ENCODE results near the gene ADAM12. TPM values are rescaled to one million over a fixed set of nuclear protein-coding genes. Genes with fewer than 3 reads are reported as not detected.

ADAM12 gene
- total RNA-seq, 1 donor from 2014 or later: 8.0 TPM

DNA sequence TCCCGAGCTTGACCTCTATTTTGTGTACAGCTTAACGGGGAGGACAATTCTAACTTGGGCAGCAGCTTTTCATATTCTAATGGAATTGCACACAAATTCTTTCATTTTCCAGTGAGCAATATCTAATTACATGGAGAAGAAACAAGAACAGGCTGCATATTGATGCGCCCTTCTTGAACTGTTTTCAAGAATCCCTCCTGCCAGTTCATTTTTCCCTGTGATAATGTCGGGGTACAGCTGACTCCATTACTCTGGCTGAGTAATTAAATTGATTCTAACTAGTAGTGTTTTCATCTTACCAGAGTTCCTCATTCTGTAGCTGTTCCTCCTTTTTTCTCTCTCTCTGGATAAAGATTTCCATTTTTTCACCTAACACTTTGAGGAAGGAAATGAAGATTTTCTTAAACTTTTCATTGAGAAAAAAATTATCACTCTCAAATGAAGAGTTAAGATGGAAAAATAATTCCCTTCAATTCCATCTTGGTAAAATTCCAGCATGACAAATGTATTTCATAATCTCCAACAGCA lies 301.1 kb downstream of the ADAM12 start:
- H3K27ac ChIP-seq: no peak overlapping the region
- no peak overlapping the region for H3K27ac Mint-ChIP-seq
- no peaks in the 10 kb centered on the region for H3K36me3 Mint-ChIP-seq
- H3K27me3 Mint-ChIP-seq (ENCODE audit: insufficient read depth, low read depth): peaks cover 5% of the 10 kb centered on the region
- no peaks in the 10 kb centered on the region for H3K27me3 ChIP-seq
- H3K4me2 ChIP-seq: no peak overlapping the region
- TF ChIP-seq EZH2phosphoT487 (IDR thresholded peaks at IDR 0.05): no peak
- no peak for TF ChIP-seq EZH2 (IDR thresholded peaks at IDR 0.05)
- TF ChIP-seq, protein P1, sequence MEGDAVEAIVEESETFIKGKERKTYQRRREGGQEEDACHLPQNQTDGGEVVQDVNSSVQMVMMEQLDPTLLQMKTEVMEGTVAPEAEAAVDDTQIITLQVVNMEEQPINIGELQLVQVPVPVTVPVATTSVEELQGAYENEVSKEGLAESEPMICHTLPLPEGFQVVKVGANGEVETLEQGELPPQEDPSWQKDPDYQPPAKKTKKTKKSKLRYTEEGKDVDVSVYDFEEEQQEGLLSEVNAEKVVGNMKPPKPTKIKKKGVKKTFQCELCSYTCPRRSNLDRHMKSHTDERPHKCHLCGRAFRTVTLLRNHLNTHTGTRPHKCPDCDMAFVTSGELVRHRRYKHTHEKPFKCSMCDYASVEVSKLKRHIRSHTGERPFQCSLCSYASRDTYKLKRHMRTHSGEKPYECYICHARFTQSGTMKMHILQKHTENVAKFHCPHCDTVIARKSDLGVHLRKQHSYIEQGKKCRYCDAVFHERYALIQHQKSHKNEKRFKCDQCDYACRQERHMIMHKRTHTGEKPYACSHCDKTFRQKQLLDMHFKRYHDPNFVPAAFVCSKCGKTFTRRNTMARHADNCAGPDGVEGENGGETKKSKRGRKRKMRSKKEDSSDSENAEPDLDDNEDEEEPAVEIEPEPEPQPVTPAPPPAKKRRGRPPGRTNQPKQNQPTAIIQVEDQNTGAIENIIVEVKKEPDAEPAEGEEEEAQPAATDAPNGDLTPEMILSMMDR (IDR thresholded peaks at IDR 0.05): no peak
- no peak overlapping the region for H2AFZ ChIP-seq (replicated peaks)
- H3K9ac ChIP-seq: no peak overlapping the region
- no peak overlapping the region for H3K4me3 Mint-ChIP-seq
- no peaks in the 10 kb centered on the region for H3K79me2 ChIP-seq (ENCODE audit: low read depth)
- no peak for DNase-seq (ENCODE audit: low spot score)
- H3K36me3 ChIP-seq: no peaks in the 10 kb centered on the region
- H4K20me1 ChIP-seq (ENCODE audit: low read depth): no peaks in the 10 kb centered on the region
- peaks cover 4% of the 10 kb centered on the region for H3K4me1 ChIP-seq
- H3K9me3 ChIP-seq (ENCODE audit: low read depth): no peaks in the 10 kb centered on the region
- H3K9me3 Mint-ChIP-seq: no peaks in the 10 kb centered on the region
- no peaks in the 10 kb centered on the region for H3F3A ChIP-seq (ENCODE audit: low read depth)
- H3K4me3 ChIP-seq: no peak overlapping the region
- H3K4me1 Mint-ChIP-seq: peaks cover 25% of the 10 kb centered on the region

DNA sequence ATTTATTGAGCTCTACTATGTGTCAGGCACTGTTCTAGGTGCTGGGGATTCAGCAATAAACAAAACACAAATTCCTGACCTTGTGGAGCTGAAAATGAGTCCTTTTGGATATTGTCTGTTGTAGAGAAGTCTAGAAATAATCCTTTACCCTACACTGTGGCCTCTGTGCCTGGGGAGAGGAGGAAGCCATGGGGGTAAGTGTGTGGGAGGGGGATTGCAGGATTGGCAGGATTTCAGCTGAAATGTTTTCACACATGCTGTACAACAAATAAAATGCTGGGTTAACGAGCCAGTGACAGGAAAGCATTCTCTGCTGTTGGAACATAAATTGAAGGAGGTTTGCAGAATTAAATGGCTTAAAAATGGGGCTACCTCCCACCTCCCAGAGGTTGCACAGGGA lies 302.5 kb downstream of the ADAM12 start:
- no peak overlapping the region for H3K4me3 Mint-ChIP-seq
- no peak overlapping the region for H3K4me2 ChIP-seq

DNA sequence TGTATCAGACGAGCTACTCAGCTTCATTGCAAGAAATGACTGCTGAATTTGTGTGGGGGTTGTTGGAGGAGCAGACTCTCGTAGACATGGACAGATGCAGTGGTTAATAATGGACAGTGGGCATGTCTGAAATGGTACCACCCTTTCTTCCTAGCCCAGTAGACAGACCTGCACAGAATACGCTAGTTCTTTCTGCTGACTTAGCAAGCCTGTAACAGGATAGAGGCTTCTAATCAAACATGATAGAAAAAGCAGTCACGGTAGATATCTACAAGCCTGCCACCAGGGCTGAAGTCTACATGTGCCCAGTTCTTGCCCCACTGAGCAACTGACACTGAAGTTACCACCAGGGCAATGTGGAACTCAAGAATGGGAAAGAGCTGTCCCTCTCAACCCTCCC lies 303.9 kb downstream of the ADAM12 start:
- Mint-ChIP-seq H3K4me1 (peaks cover 48% of the 10 kb centered on the region), H3K9me3 (no peaks in the 10 kb centered on the region), H3K27me3 (ENCODE audit: insufficient read depth, low read depth) (peaks cover 6% of the 10 kb centered on the region), H3K4me3 (no peak overlapping the region), H3K27ac (no peak overlapping the region), H3K36me3 (no peaks in the 10 kb centered on the region)
- Histone ChIP-seq H2AFZ (replicated peaks) (no peak overlapping the region), H3K4me2 (no peak overlapping the region), H3F3A (ENCODE audit: low read depth) (no peaks in the 10 kb centered on the region), H3K4me3 (no peak overlapping the region), H3K9me3 (ENCODE audit: low read depth) (no peaks in the 10 kb centered on the region), H3K9ac (no peak overlapping the region), H3K79me2 (ENCODE audit: low read depth) (no peaks in the 10 kb centered on the region), H3K27ac (no peak overlapping the region), H3K27me3 (no peaks in the 10 kb centered on the region), H3K36me3 (no peaks in the 10 kb centered on the region), H3K4me1 (peaks cover 9% of the 10 kb centered on the region), H4K20me1 (ENCODE audit: low read depth) (no peaks in the 10 kb centered on the region)
- no peak for DNase-seq (ENCODE audit: low spot score)
- no peak for TF ChIP-seq EZH2phosphoT487 (IDR thresholded peaks at IDR 0.05)
- TF ChIP-seq EZH2 (IDR thresholded peaks at IDR 0.05): no peak
- TF ChIP-seq, protein P1 (IDR thresholded peaks at IDR 0.05): no peak

More for the DNA sequence above, 302.5 kb downstream of the ADAM12 start:
- no peak overlapping the region for H2AFZ ChIP-seq (replicated peaks)
- peaks cover 5% of the 10 kb centered on the region for H3K27me3 Mint-ChIP-seq (ENCODE audit: insufficient read depth, low read depth)
- no peaks in the 10 kb centered on the region for H3K36me3 Mint-ChIP-seq
- H3K9me3 ChIP-seq (ENCODE audit: low read depth): no peaks in the 10 kb centered on the region
- DNase-seq (ENCODE audit: low spot score): no peak
- H3F3A ChIP-seq (ENCODE audit: low read depth): no peaks in the 10 kb centered on the region
- peaks cover 36% of the 10 kb centered on the region for H3K4me1 Mint-ChIP-seq
- no peaks in the 10 kb centered on the region for H3K79me2 ChIP-seq (ENCODE audit: low read depth)
- no peaks in the 10 kb centered on the region for H3K36me3 ChIP-seq
- H3K9me3 Mint-ChIP-seq: no peaks in the 10 kb centered on the region
- H3K9ac ChIP-seq: no peak overlapping the region
- no peaks in the 10 kb centered on the region for H4K20me1 ChIP-seq (ENCODE audit: low read depth)
- TF ChIP-seq EZH2 (IDR thresholded peaks at IDR 0.05) (no peak), EZH2phosphoT487 (IDR thresholded peaks at IDR 0.05) (no peak)
- no peak overlapping the region for H3K27ac ChIP-seq
- no peaks in the 10 kb centered on the region for H3K27me3 ChIP-seq
- H3K27ac Mint-ChIP-seq: no peak overlapping the region
- H3K4me3 ChIP-seq: no peak overlapping the region
- H3K4me1 ChIP-seq: peaks cover 5% of the 10 kb centered on the region

DNA sequence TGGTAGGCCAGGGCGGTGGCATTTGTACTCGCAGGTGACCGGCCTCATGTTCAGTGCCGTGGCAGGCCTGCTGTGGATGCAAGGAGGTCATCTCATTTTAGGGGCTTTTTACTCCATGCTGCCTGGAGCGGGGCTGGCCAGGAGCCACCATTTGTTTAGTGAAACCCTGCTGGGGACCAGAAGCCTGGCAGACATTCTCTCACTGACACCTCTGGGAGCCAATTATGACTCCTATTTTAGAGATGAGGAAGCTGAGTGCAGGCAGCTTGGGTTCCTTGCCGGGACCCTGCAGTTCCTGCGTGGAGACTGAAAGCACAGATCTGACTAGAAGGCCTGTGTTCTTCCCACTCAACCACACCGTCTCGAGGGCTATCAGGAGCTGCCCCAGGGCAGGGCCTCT lies 305.3 kb downstream of the ADAM12 start:
- Mint-ChIP-seq H3K36me3 (no peaks in the 10 kb centered on the region), H3K4me3 (no peak overlapping the region), H3K27ac (no peak overlapping the region), H3K4me1 (peaks cover 46% of the 10 kb centered on the region), H3K27me3 (ENCODE audit: insufficient read depth, low read depth) (peaks cover 6% of the 10 kb centered on the region), H3K9me3 (peaks cover 3% of the 10 kb centered on the region)
- Histone ChIP-seq H3F3A (ENCODE audit: low read depth) (no peaks in the 10 kb centered on the region), H3K4me3 (no peak overlapping the region), H3K27ac (no peak overlapping the region), H3K9me3 (ENCODE audit: low read depth) (no peaks in the 10 kb centered on the region), H3K4me2 (no peak overlapping the region), H3K9ac (no peak overlapping the region), H3K4me1 (peaks cover 8% of the 10 kb centered on the region), H3K36me3 (no peaks in the 10 kb centered on the region), H3K27me3 (no peaks in the 10 kb centered on the region), H2AFZ (replicated peaks) (no peak overlapping the region), H4K20me1 (ENCODE audit: low read depth) (no peaks in the 10 kb centered on the region), H3K79me2 (ENCODE audit: low read depth) (no peaks in the 10 kb centered on the region)
- DNase-seq (ENCODE audit: low spot score): no peak
- TF ChIP-seq, protein P1 (IDR thresholded peaks at IDR 0.05): no peak
- no peak for TF ChIP-seq EZH2phosphoT487 (IDR thresholded peaks at IDR 0.05)
- TF ChIP-seq EZH2 (IDR thresholded peaks at IDR 0.05): no peak
